GM23248 (cell line): ENCODE data around the gene IFNA7. TPM values are rescaled to one million over a fixed set of nuclear protein-coding genes. Genes with fewer than 3 reads are reported as not detected.
"Not testable (repeated sequence)": the region's sequence is repeated elsewhere in the genome, so short reads cannot be mapped to it uniquely, and the experiment has no call there.

Experiments used
- DNase-seq: peaks from one replicate; pipeline ENCODE4 v3.0.0-alpha.2; 2015
- H2AFZ ChIP-seq: fragments of 200-600 bp; sonication (generic); 2 replicates; pipeline ENCODE4 v1.6.1; 2016; ENCODE audit warnings: antibody characterized with exemption
- H3F3A ChIP-seq: fragments of 200-600 bp; sonication (generic); 2 replicates; pipeline ENCODE4 v1.6.1; 2016; ENCODE audit warnings: mild to moderate bottlenecking, antibody characterized with exemption, mixed run types; ENCODE audit not compliant: insufficient read depth
- H3K27ac ChIP-seq: fragments of 200-600 bp; sonication (generic); 2 replicates; pipeline ENCODE4 v1.5.1; 2016; ENCODE audit warnings: mild to moderate bottlenecking
- H3K27me3 ChIP-seq: fragments of 200-600 bp; sonication (generic); replicated peaks from 2 replicates; pipeline ENCODE4 v1.6.1; 2016; ENCODE audit warnings: mild to moderate bottlenecking; ENCODE audit not compliant: insufficient read depth
- H3K36me3 ChIP-seq: fragments of 200-600 bp; sonication (generic); 2 replicates; pipeline ENCODE4 v1.6.1; 2016; ENCODE audit warnings: low read depth, mild to moderate bottlenecking
- H3K4me1 ChIP-seq: fragments of 200-600 bp; sonication (generic); 2 replicates; pipeline ENCODE4 v1.6.1; 2016; ENCODE audit warnings: mild to moderate bottlenecking; ENCODE audit not compliant: insufficient read depth
- H3K4me2 ChIP-seq: fragments of 200-600 bp; sonication (generic); one replicate; pipeline ENCODE4 v1.6.1; 2016; ENCODE audit warnings: mild to moderate bottlenecking; ENCODE audit not compliant: unreplicated experiment
- H3K4me3 ChIP-seq: fragments of 200-600 bp; sonication (generic); 2 replicates; pipeline ENCODE4 v1.5.1; 2016; ENCODE audit warnings: mild to moderate bottlenecking
- H3K79me2 ChIP-seq: fragments of 200-600 bp; sonication (generic); 2 replicates; pipeline ENCODE4 v1.6.1; 2016; ENCODE audit warnings: mild to moderate bottlenecking; ENCODE audit not compliant: insufficient read depth
- H3K9ac ChIP-seq: fragments of 200-600 bp; sonication (generic); 2 replicates; pipeline ENCODE4 v1.6.1; 2016; ENCODE audit warnings: mild to moderate bottlenecking
- H3K9me2 ChIP-seq: fragments of 200-600 bp; sonication (generic); 2 replicates; pipeline ENCODE4 v1.6.1; 2016; ENCODE audit warnings: mixed run types, mild to moderate bottlenecking, moderate library complexity; ENCODE audit not compliant: insufficient read depth
- H3K9me3 ChIP-seq: fragments of 200-600 bp; sonication (generic); one replicate; pipeline ENCODE4 v1.6.1; 2017; ENCODE audit warnings: low read depth
- H4K20me1 ChIP-seq: fragments of 200-600 bp; sonication (generic); 2 replicates; pipeline ENCODE4 v1.6.0; 2016; ENCODE audit not compliant: insufficient read depth
- EZH2 ChIP-seq: fragments of 200-600 bp; sonication (generic); IDR thresholded peaks from 2 replicates; pipeline ENCODE4 v1.6.1; 2018; ENCODE audit warnings: antibody characterized with exemption, mild to moderate bottlenecking; ENCODE audit not compliant: insufficient read depth, poor library complexity, severe bottlenecking
- EZH2phosphoT487 ChIP-seq: fragments of 200-600 bp; sonication (generic); IDR thresholded peaks from 2 replicates; pipeline ENCODE4 v1.6.1; 2018; ENCODE audit warnings: antibody characterized with exemption, moderate library complexity, mild to moderate bottlenecking, low read depth; ENCODE audit not compliant: insufficient read depth
- WGBS, 2 experiments: methylation state at CpG; one replicate each; pipeline ENCODE4 v1.1.6; 2015 to 2017; ENCODE audit warnings: low lambda C conversion rate in 2 of 2, low coverage in 1 of 2; ENCODE audit errors: missing lambda C conversion rate in 2 of 2; 5-methylcytosine and 5-hydroxymethylcytosine counted together
- in situ Hi-C: fragments of 300-500 bp; cut with MboI; formaldehyde crosslinking; loops from 2 replicates; pipeline ENCODE4 v1.15.0; 2020
- polyA plus RNA-seq: library from polyadenylated mRNA; unstranded; fragments of >200 nt; fragmentation: Nextera tagmentation; extraction: Ambion mirVana; gene quantifications from 2 replicates; pipeline ENCODE4 v1.2.1, GENCODE V29; 2016
- total RNA-seq: library from RNA; depleted of rRNA; stranded (reverse); fragments of >200 nt; shearing (Covaris generic); gene quantifications from 2 replicates; pipeline ENCODE4 v1.2.3, GENCODE V29; 2014; rRNA removed

IFNA7 gene
- total RNA-seq (not detected in 2 replicates), polyA plus RNA-seq (not detected in 2 replicates)

- H4K20me1 ChIP-seq, in situ Hi-C loops, H3K4me1 ChIP-seq, H3F3A ChIP-seq, H3K4me3 ChIP-seq, H3K9me2 ChIP-seq, H3K79me2 ChIP-seq, H3K27ac ChIP-seq, DNase-seq, H2AFZ ChIP-seq, H3K36me3 ChIP-seq, H3K9ac ChIP-seq, H3K9me3 ChIP-seq, H3K4me2 ChIP-seq: not testable (repeated sequence)
- WGBS, 2 experiments: 25 to 31% methylated on average over 4 of the region's 4 CpGs
- peaks cover 28% of the 10 kb centered on the region for H3K27me3 ChIP-seq
Measured at GRCh38 chr9:21202105-21202504, at the start of gene IFNA7. Gene IFNA7 (minus strand): TSS chr9:21202205. CDS start chr9:21202165, 40 bp downstream.

GRCh38 chr9:21251638-21252037 is 49.6 kb upstream of the IFNA7 start:
- no peak overlapping the region for H3K9ac ChIP-seq
- WGBS, 2 experiments: 38 to 51% methylated on average over 4 of the region's 4 CpGs
- no peaks in the 10 kb centered on the region for H3F3A ChIP-seq
- no peaks in the 10 kb centered on the region for H4K20me1 ChIP-seq
- no peak for DNase-seq
- H3K4me1 ChIP-seq: no peaks in the 10 kb centered on the region
- H3K9me2 ChIP-seq: no peaks in the 10 kb centered on the region
- no peak overlapping the region for H2AFZ ChIP-seq
- H3K4me2 ChIP-seq: no peak overlapping the region
- H3K27ac ChIP-seq: no peak overlapping the region
- no peak overlapping the region for H3K4me3 ChIP-seq
- no peaks in the 10 kb centered on the region for H3K36me3 ChIP-seq
- H3K27me3 ChIP-seq: peaks cover 70% of the 10 kb centered on the region
- H3K79me2 ChIP-seq: no peaks in the 10 kb centered on the region
- no peaks in the 10 kb centered on the region for H3K9me3 ChIP-seq
- TF ChIP-seq EZH2phosphoT487 (no peak), EZH2 (no peak)
- in situ Hi-C loops: no loop called here

GRCh38 chr9:21251190-21251589 is 49.2 kb upstream of the IFNA7 start:
- in situ Hi-C loops: no loop called here
- DNase-seq: no peak
- H3K9ac ChIP-seq: no peak overlapping the region

GRCh38 chr9:21244836-21245235 is 42.8 kb upstream of the IFNA7 start:
- H3F3A ChIP-seq: no peaks in the 10 kb centered on the region
- H3K4me3 ChIP-seq: no peak overlapping the region
- 29 to 44% methylated on average over 2 of the region's 2 CpGs for WGBS, 2 experiments
- no peaks in the 10 kb centered on the region for H3K9me2 ChIP-seq
- no peak overlapping the region for H3K4me2 ChIP-seq
- no peaks in the 10 kb centered on the region for H3K4me1 ChIP-seq
- no peaks in the 10 kb centered on the region for H3K79me2 ChIP-seq
- no peak for DNase-seq
- H3K9ac ChIP-seq: no peak overlapping the region
- H3K27ac ChIP-seq: no peak overlapping the region
- in situ Hi-C loops: loop anchor here (25.0 kb wide), 1 partner anchor 542 kb away; no protein-coding TSS in a partner anchor
- TF ChIP-seq EZH2 (no peak), EZH2phosphoT487 (no peak)
- H2AFZ ChIP-seq: no peak overlapping the region
- H4K20me1 ChIP-seq: no peaks in the 10 kb centered on the region
- no peaks in the 10 kb centered on the region for H3K9me3 ChIP-seq
- peaks cover 68% of the 10 kb centered on the region for H3K27me3 ChIP-seq
- H3K36me3 ChIP-seq: no peaks in the 10 kb centered on the region

More at GRCh38 chr9:21251190-21251589, 49.2 kb upstream of the IFNA7 start:
- no peaks in the 10 kb centered on the region for H3K4me1 ChIP-seq
- no peaks in the 10 kb centered on the region for H3K9me2 ChIP-seq
- no peaks in the 10 kb centered on the region for H3K79me2 ChIP-seq
- peaks cover 68% of the 10 kb centered on the region for H3K27me3 ChIP-seq
- TF ChIP-seq EZH2 (no peak), EZH2phosphoT487 (no peak)
- H2AFZ ChIP-seq: no peak overlapping the region
- no peaks in the 10 kb centered on the region for H3K36me3 ChIP-seq
- H3K4me2 ChIP-seq: no peak overlapping the region
- no peak overlapping the region for H3K4me3 ChIP-seq
- WGBS, 2 experiments: 15 to 25% methylated on average over 1 of the region's 1 CpG
- no peaks in the 10 kb centered on the region for H3F3A ChIP-seq
- no peak overlapping the region for H3K27ac ChIP-seq
- H4K20me1 ChIP-seq: no peaks in the 10 kb centered on the region
- H3K9me3 ChIP-seq: no peaks in the 10 kb centered on the region

- H3K9me3 ChIP-seq: no peaks in the 10 kb centered on the region
- no peaks in the 10 kb centered on the region for H3K4me1 ChIP-seq
- in situ Hi-C loops: loop anchor here (25.0 kb wide), 1 partner anchor 547 kb away; no protein-coding TSS in a partner anchor
- H4K20me1 ChIP-seq: no peaks in the 10 kb centered on the region
- no peaks in the 10 kb centered on the region for H3F3A ChIP-seq
- no peaks in the 10 kb centered on the region for H3K36me3 ChIP-seq
- H3K9ac ChIP-seq: no peak within 1 kb of the TSS
- peaks cover 71% of the 10 kb centered on the region for H3K27me3 ChIP-seq
- DNase-seq: no peak
- H3K4me3 ChIP-seq: no peak within 1 kb of the TSS
- H3K27ac ChIP-seq: no peak within 1 kb of the TSS
- no peak within 1 kb of the TSS for H3K4me2 ChIP-seq
- H2AFZ ChIP-seq: no peak within 1 kb of the TSS
- no peaks in the 10 kb centered on the region for H3K79me2 ChIP-seq
- H3K9me2 ChIP-seq: no peaks in the 10 kb centered on the region
- 48 to 51% methylated on average over 2 of the region's 2 CpGs for WGBS, 2 experiments
- no peak for TF ChIP-seq EZH2phosphoT487
- no peak for TF ChIP-seq EZH2
Measured at GRCh38 chr9:21239911-21240310, 37.9 kb upstream of the IFNA7 start, which contains the start of gene IFNA14. Gene IFNA14 (minus strand): TSS chr9:21240005. CDS start chr9:21239935, 70 bp downstream.

GRCh38 chr9:21236360-21236714 is 34.3 kb upstream of the IFNA7 start:
- not testable (repeated sequence) for H3K9me3 ChIP-seq, H3K4me2 ChIP-seq, H3K9ac ChIP-seq, H3K4me3 ChIP-seq, H4K20me1 ChIP-seq, DNase-seq, H3K79me2 ChIP-seq, H3K36me3 ChIP-seq, H2AFZ ChIP-seq, H3K27ac ChIP-seq, H3F3A ChIP-seq, H3K4me1 ChIP-seq, H3K9me2 ChIP-seq
- 0 to 13% methylated on average over 1 of the region's 1 CpG for WGBS, 2 experiments
- H3K27me3 ChIP-seq: peaks cover 43% of the 10 kb centered on the region
- in situ Hi-C loops: loop anchor here (25.0 kb wide), 1 partner anchor 551 kb away; no protein-coding TSS in a partner anchor
